NCI-H2081 treated with DMSO at 0.1 percent for 48 hours (cell line): ENCODE data around the gene NRIP3.
"Not testable (repeated sequence)": the region's sequence is repeated elsewhere in the genome, so short reads cannot be mapped to it uniquely, and the experiment has no call there.

ENCODE experiments used
- DNase-seq: peaks from one replicate; lab custom pipeline; 2025; lab: John Stamatoyannopoulos, UW

NRIP3 gene

DNA sequence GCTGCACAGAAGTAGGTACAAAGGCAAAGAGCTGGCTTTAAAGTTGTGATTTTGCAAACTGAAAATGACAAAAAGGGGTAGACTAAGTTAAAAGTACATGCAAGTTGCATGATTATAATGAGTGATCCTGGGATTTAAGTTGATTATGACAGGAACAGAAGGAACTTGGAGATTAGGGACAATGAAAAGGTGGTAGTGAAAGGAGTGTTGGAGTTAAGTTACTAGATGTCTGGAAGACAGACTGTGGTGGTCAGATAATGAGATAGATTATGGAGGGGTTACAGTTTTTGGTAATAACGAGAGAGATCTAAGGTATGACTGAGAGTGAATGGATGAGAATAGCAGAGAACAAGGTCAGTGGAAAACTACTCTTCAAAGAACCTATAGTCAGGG lies 31.9 kb downstream of the NRIP3 start:
- no peak for DNase-seq

DNA sequence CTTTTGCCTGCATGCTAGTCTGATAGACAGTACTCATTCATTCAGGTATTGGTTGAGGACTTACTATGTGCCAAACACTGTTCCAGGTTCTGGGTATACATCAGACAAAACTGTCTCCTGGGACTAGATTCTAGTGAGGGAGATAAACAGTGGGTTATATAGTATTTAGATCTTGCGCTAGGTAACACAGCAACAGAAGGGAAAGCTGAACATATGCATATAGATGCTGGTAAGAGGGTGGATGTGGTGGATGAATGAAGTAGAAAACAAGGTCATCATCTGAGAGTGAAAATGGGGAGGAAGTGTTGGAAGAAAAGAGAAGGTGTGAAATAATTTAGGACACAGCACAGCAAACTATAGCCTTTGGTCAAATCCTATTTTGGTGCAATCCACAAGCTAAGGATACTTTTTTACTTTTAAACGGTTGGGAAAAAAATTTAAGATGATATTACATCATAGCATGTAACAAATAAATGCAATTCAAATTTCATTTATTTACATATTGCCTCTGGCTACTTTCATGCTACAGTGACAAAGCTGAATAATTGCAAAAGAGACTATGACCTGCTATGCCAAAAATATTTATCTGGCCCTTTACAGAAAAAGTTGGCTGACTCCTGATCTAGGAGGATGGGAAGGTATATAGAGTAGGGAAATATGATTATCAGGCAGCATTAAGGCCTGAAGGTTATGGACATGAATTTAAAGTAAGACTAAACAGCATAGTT lies 32.4 kb downstream of the NRIP3 start:
- DNase-seq = no peak

DNA sequence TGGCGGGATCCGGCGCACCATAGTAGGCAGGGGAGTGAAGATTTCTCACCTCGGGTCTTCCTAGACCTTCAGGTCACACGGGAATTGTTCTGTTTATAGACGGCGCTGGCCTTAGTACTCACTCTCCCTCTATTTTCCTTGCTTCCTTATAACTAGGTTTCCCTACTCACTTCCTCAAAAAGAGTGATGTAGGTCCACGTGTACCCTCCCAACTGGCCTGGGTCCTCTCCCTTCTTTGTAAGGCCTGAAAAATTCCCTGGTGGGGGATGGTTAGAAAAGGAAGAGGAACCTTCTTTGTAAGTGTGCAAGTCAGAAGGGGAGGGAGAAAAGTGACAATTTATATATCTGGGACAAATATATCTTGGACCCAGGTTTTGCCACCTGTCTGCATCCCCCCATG lies 36.6 kb downstream of the NRIP3 start:
- no peak for DNase-seq

DNA sequence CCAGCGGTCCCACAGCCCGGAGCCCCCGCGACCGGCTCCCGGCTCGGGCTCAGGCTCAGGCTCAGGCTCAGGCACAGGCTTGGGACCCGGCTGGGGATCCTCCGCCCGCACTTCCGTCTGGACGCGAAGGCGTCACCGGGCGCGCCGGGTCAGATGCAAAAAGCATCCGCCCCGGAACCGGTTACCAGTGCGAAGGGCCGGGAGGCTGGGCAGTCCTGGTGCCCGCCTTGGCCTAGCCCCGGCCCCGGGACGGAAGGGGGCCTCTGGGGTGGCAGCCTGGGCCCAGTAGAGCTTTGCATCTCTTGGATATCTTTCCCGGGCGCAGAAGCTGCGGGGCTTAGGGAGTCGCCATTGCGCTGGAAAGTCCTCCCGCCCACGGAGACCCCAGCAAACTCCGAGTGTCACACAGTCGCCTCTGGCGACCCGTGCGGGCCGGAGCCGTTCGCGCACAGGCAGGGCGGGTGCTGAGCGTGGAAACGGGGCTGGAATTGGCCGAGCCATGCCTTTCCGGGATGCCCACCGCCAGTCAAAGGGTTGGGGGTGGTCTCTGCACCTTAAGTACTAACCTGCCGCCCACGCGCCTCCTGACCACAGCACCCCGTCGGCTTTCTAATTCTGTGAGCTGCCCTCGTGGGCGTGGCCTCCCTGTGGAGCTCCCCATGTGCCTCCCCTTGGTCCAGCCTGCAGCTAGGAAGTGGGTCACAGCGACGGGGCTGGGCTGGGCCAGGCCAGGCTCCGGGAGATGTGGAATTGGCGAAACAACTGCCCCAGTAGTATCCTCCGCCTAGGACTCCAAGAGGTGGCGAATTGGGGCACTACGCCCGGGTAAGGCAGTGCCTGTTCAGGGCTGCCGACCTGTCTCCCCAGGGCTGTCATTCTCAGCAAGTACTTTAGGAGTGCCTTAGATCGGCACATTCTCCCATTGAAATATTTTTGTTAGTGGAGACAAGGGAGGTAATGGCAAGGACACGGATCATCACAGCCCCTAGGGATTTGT lies 39.2 kb downstream of the NRIP3 start, which contains the start of gene TMEM9B:
TMEM9B (minus strand) TSS at position 119 of the 997 bp plus-strand sequence. CDS start 129 bp downstream, outside the sequence.
- DNase-seq = peak; percentile 24

DNA sequence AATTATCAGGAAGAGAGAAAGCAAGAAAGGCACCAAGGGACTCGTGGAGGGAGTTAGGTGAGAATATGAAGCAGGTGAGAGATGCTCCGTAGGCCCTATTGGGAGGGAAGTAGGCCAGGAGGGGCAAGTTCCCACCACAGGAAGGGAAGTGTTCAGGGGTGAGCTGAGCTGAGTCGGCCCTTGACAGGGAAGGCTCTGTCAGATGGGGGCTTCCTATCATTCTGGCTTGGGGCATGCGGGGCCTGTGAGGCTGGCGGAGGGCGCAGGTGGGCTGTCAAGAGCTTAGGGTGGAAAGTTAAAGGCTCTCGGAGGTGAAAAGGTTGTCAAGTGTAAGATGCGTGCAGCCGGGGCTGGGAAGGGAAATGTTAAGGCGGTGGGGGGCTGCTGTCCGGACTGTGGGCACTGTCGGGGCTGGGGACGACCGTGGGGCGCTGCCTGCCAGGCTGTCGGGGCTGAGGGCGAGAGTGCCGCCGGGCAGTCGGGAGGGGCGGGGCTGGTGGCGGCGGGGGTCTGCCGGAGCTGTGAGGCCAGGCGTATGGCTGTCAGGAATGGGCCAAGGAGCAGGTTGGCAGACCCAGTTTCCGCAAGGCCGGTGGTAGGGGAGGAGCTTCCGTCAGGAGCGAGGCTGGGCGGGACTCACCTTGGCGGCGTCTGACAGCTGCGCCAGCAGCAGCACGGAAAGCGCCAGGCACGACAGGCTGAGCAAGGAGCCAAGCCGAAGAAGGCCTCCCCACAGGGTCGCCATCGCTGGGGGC lies 40.1 kb downstream of the NRIP3 start:
- DNase-seq = peak; percentile 24

DNA sequence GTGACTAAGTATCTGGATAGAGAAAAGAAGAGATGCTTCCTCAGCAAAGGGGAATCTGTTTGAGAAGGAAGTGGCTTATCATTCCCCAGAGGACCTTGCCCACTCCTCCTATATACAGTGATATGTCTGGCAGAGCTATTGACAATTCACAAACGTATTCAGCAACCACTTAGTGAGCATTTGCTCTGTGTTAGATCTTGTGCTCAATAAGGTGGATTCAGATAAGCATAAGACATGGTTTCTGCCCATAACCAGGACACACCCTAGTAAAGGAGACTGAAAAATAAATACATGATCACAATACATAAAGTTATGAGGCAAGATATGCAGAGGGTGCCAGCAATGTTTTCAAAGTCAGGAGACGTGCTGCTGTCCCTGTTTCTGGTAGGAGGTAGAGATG lies 41.0 kb downstream of the NRIP3 start:
- DNase-seq = no peak

DNA sequence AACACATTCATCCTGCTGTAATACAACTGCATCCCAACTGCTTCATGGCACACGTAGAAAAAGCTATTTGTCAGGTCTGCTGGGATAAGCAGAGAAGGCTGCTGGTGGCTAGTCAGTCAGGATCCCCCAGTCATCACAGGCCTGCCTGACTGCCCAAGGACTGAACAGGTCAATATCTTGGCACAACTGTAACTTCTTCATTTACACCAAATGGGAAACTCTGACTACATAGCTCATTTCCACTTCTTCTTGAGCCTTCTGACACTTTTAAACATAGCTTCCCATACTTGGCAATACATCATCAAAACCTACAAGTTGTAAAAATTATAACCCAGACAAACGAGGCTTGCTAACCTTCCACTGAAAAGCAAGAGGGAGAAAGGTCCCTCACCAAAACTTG lies 42.4 kb downstream of the NRIP3 start:
- no peak for DNase-seq

DNA sequence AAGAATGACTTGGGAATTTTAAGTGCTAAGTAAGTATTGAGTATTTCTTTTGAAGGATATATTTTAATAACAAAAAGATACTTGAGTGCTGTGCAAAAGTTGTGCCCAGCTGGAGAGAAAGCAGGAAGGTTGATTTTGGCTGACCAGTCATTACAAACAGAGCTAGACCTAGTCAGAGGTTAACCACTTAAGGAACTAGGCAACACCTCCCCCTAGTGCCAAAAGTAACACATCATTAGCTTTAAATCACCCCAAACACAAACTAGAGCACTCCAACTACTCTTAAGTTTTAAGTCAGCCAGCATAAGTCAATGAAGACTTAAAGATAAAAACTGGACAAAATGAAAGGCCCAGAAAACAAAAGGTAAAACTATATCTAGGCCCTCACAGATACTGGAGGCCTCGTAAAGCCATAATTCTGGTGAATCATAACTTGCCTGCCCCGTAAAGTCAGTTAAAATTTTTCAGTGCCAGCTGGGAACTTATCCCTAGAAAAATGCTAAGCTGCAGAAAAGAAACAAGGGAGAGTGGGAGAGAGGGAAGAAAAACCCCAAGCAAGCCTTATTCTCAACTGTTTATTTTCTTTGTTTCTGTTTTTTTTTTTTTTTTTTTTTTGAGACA lies 44.1 kb downstream of the NRIP3 start:
- peak; percentile 2 for DNase-seq

DNA sequence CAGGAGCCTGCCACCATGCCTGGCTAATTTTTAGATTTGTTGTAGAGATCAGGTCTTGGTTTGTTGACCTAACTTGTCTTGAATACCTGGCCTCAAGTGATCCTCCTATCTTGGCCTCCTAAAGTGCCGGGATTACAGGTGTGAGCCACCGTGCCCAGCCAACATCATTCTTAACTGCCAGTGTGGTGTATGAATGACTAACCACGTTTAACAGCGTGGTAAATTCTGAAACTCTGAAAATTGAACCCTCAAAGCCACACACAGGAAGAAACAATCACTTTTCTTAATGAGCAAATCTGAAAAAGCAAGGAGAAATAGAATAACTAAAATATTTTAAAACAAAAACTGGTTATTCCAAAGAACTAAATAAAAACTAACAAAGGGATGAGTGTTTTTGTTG lies 46.9 kb downstream of the NRIP3 start:
- DNase-seq = no peak

DNA sequence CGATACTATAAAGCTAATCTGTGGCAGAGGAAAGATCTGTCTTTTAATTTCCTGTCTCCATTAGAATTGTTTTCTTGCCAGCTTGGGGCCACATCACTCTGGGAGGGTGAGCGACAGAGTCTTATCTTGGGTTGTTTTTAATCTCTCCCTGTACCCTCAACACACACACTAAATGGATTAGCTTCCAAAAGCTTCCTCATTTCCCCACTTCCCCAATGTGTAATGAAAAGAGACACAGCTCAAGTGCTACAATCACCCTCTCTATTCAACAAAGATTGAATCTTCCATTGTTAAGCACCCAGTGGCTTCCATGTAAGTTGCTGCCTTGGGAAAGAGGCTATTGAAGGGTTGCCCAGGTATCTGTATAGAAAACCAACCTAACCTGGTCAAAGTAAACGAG lies 54.9 kb downstream of the NRIP3 start:
- DNase-seq = no peak

DNA sequence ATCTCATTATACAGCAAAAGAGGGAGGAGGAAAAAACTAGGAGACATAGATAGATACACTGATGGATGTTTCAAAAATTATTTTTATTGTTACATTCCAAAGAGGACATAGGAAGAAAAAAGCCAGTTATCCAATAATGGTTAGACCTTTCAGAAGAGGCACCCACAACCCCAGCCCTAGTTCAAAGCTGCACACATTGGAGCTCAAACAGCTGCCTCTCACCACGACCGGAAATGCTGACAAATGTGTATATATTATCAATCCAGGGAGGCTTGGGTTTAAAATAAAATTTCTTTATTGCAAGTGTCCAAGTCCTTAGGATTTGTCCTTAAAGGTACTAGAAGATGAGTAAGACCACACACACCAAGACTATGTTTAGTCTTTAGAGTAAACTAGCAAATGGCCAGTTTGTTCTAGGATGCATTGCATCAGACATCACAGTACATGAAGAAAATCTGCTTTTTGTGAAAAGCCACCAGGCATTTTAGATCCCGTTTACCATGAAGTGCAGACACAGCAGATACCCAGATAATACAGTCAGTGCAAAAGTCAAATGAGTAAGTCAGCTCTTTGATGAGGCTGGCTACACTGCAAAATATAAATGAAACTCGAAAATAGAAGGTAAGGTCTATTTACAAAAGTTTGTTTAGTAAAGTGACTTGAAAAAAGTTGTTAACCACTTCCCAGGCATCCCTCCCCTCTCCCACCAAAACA lies 56.4 kb downstream of the NRIP3 start:
- DNase-seq = no peak

DNA sequence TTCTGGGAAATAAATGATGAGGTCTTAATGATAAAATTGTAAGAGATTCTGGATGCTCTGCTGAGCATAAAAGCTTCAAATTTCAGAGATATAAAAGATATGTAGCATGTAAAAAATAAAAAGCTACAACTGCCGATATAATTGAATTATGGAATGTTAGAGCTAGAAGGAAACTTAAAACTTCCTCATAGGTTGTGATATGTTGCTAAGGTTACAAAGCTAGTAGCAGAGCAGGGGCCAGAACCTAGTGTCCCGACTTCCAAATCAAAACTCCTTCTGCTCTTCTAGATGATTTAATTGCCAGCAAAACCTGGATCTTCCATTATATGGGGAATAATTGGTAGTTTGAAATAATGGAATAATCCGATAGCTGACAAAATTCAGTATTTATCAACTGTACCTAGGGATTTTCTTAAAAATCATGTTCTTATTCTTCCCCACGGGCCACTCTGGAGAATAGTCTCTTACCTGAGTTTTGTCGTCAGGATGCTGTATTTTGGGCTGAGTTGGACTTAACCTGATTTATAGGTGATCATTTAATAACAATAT lies 61.2 kb downstream of the NRIP3 start, which contains the start of gene ASCL3:
ASCL3 (minus strand) TSS at position 499 of the 549 bp plus-strand sequence. CDS start 4,855 bp downstream, outside the sequence.
- DNase-seq = no peak

DNA sequence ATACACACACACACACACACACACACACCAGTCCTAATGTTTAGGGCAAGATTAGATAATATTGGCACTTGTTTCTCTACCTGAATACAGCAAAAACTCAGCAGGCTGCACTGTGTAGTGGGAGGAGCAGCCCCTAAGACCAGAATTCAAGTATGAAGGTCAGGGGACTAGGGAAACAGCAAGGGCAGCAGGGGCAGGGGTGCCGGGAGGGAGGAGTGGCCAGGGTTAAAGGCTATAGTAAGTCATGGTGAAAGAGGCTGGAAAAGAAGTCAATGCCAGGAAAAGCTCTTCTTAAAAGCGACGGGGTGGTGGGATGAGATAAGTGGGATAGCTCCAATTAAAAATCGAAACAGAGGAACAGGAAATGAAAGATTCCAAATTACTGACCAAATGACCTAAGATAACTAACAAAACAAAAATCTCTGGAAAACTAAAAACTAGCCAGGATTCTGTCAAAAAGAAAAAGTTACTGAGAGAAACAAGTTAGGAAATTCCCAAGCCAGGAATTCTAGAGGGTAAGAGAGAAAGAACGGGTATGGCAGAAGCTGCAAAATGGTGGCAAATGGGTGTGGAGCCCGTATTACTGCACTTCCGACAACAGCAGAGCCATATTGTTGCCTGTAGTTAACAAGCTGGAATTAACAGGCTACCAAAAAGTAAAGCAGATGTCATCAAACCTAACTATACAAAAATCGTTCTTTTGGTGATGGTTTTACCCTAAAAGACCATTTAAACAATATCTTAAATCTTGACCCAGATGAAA lies 62.3 kb downstream of the NRIP3 start:
- DNase-seq = no peak

DNA sequence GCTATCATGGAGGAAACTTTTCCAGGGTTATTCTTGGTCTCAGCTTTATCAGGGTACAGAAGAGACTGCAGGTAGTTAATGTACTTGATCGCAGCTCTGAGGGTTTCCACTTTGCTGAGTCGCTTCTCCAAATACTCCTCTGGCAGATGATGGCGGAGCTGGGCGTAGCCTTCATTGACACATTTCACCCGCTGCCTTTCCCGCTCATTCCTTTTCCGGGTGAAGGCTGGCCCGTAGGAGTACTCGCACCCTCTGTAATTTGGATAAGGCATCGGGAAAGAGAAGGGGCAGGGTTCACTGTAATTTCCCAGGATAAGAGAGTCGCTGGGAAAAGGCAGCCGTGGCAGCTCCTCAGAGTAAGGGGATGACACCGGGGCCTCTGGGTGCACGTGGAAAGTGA lies 66.1 kb downstream of the NRIP3 start:
- DNase-seq = no peak

DNA sequence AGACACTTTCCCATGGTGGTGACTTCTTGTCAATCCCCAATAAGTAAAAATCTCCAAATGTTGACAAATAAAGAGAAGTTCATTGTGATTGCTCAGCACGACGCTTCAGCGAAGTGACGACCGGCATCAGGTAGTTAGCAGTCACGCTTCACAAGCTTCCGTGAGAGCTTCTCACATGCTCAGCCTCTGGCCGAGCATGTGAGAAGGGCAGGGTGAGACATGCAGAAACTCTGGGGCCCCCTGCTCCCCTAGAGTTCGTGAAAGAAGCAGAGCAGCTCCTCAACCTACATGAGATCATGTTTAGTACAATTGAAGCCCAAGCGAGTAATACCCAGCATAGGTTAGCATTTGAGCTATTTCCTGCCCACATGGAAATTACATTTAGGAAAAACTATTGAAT lies 66.6 kb downstream of the NRIP3 start:
- no peak for DNase-seq

DNA sequence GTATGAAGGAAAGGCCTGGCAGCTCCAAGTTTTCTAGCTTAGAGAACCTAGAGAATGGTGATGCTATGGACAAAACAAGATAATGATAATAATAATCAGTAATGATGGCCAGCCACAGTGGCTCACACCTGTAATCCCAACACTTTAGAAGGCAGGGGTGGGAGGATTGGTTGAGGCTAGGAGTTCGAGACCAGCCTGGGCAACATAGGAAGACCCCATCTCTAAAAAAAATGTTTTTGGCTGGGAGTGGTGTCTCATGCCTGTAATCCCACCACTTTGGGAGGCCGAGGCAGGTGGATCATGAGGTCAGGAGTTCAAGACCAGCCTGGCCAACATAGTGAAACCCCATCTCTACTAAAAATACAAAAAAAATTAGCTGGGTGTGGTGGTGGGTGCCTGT lies 68.0 kb downstream of the NRIP3 start:
- not testable (repeated sequence) for DNase-seq

DNA sequence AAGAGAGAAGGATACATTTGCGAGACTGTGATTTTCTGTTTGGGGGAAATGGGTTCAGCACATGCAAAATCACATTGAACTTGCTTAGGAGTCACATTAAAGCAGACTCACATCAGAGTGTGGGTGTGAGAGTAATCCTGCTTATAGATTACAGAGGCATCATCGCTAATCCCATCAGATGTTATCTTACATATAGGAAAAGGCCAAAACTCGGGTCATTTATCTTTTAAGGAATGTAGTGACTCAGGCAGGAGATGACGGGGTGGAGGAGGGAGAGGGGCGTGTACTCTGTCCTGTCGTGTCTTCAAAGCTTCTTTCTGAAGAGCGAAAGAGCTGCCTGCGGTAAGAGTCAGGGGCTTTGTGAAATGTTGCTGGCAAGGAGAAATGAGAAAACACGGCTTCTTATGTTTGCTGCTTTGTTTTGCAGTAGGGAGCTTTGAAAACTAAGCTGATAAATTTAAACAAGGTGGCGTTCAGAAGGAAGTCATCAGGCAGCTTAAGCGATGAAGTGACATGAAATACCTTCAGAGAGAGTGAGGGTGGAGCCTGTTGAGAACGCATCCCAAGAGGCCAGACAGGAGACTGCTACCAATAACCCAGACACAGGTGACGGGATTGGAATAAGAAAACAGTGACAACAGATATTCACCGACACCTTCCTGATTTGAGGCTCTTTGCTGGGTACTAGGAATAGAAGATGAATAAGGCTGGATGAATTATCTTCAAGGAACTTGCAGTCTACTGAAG lies 68.9 kb downstream of the NRIP3 start:
- no peak for DNase-seq

DNA sequence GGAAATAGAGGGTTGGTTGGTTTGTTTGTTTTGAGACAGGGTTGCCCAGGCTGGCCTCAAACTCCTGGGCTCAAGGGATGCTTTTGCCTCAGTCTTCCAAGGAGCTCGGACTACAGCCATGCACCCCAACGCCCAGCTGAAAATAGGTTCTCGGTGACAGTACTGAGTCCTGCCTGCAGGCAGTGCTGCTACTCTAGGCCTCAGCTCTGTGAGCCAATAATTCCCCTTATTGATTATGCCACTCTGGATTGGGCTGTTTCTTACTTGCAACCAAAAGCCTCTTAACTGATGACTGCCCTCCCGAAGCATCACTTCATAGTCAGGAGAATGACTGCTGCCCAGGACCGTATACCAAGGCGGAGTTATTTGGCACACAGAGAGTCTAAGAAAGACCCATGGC lies 69.9 kb downstream of the NRIP3 start:
- DNase-seq = no peak

DNA sequence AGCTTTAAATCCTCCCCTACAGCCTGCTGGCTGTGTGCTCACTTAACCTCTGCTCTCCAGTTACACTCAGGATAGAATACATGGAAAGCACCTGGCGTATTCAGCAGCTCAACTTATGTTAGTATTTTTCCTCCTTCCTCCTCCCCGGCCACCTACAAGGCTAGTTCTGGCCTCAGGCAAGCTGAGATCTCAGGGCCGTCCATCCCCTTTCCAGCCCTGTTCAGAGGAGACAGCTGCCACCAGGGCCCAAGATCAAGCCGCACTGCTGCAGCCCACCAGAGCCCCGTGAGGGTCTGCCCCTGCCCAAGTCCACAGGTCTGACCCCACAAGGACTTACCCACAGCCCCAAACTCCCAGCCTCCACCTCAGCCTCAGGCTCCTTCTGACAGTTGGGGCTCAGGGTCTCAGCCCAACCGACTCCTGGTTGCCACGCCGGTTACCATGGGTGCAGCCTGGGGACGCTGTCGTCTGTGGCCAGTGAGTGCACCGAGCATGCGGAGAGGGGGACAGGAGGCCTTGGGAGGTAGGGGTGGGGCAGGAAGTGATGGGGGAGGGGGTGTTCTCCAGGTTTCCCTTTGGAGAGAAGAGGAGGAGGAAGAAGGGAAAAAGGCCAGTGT lies 71.1 kb downstream of the NRIP3 start, which contains the start of gene C11orf16:
C11orf16 (minus strand) TSS at position 384 of the 617 bp plus-strand sequence. CDS start 639 bp downstream, outside the sequence.
- no peak for DNase-seq
